Choroid plexus epithelial cell (primary cell): ENCODE measurements around the gene PMP22.

ENCODE experiments used
- DNase-seq: peaks from one replicate; pipeline ENCODE4 v3.0.0-alpha.2; 2010; ENCODE audit warnings: low read depth
- H3K4me3 ChIP-seq: 2 replicates; pipeline ENCODE4 v1.5.1; 2011; ENCODE audit warnings: low read depth, mild to moderate bottlenecking, control low read depth, low read length, moderate library complexity
- TF ChIP-seq, protein P1 (sequence below): conservative IDR thresholded peaks from 2 replicates; pipeline ENCODE4 v1.5.1; 2011; ENCODE audit warnings: low read depth, mild to moderate bottlenecking, control low read depth, inconsistent platforms, low read length, moderate library complexity

Gene PMP22

GRCh38 chr17:15245054-15245453, 20.1 kb downstream of the PMP22 start:
- DNase-seq, result no peak
- TF ChIP-seq, protein P1, sequence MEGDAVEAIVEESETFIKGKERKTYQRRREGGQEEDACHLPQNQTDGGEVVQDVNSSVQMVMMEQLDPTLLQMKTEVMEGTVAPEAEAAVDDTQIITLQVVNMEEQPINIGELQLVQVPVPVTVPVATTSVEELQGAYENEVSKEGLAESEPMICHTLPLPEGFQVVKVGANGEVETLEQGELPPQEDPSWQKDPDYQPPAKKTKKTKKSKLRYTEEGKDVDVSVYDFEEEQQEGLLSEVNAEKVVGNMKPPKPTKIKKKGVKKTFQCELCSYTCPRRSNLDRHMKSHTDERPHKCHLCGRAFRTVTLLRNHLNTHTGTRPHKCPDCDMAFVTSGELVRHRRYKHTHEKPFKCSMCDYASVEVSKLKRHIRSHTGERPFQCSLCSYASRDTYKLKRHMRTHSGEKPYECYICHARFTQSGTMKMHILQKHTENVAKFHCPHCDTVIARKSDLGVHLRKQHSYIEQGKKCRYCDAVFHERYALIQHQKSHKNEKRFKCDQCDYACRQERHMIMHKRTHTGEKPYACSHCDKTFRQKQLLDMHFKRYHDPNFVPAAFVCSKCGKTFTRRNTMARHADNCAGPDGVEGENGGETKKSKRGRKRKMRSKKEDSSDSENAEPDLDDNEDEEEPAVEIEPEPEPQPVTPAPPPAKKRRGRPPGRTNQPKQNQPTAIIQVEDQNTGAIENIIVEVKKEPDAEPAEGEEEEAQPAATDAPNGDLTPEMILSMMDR, result no peak
- H3K4me3 ChIP-seq, result no peak overlapping the region

GRCh38 chr17:15240644-15241043, 24.5 kb downstream of the PMP22 start:
- TF ChIP-seq, protein P1, result no peak
- no peak for DNase-seq

DNA sequence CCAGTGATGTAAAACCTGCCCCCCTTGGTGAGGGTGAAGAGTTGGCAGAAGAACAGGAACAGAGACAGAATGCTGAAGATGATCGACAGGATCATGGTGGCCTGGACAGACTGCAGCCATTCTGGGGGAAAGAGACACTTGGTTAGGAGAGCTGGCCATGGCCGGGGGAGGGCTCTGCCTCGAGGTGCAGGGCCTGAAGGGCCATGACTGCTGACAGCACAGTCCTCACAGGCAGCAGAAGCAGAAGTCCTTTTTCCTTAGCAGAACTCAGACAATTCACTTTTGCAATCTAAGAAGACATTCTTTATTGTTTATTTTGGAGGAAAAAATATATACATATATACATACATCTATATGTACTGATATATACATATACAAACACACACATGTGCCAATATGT, 25.6 kb downstream of the PMP22 start:
- no peak overlapping the region for H3K4me3 ChIP-seq
- no peak for DNase-seq
- TF ChIP-seq, protein P1, result no peak

More at GRCh38 chr17:15240644-15241043, 24.5 kb downstream of the PMP22 start:
- H3K4me3 ChIP-seq, result no peak overlapping the region

DNA sequence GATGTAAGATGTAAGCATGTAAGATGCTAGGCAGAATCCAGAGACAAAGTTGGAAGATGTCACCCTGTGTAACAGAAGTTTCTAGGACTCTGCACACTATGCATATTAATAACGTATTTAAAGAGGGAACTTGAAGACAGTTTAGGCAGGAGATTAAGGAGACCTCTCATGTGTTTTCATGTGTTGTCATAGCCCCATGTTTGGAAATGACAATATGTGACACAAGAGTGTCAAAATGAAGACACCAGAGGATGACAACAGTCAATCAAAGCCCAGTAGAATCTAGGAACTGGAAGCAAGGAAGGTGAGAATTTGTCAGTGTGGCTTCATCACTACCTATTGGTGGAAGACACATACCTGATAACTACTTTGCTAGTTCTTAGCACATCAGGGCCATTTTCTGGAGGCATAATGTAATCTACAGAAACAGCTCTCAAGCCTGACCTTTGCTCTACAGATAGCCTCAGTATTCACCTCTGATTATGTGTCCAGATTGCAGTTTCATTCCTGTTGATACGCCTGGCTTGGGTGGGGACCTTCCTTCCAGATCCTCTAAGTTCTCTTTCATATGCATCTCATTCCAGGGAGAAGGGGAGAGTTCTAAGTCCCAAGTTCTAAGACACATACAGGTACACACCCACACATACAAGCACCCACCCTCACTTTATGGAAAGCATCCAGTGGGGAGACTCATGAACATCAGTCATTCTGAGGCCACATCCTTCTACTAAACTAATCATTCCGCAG, 26.3 kb downstream of the PMP22 start:
- TF ChIP-seq, protein P1, result no peak
- no peak for DNase-seq

GRCh38 chr17:15238057-15238456, 27.1 kb downstream of the PMP22 start:
- DNase-seq, result no peak
- TF ChIP-seq, protein P1, result no peak
- no peak overlapping the region for H3K4me3 ChIP-seq

More for the DNA sequence above, 26.3 kb downstream of the PMP22 start:
- H3K4me3 ChIP-seq, result no peak overlapping the region

- TF ChIP-seq, protein P1, result no peak
- H3K4me3 ChIP-seq, result no peak overlapping the region
- no peak for DNase-seq
Observed at GRCh38 chr17:15237106-15237425, 28.1 kb downstream of the PMP22 start.

DNA sequence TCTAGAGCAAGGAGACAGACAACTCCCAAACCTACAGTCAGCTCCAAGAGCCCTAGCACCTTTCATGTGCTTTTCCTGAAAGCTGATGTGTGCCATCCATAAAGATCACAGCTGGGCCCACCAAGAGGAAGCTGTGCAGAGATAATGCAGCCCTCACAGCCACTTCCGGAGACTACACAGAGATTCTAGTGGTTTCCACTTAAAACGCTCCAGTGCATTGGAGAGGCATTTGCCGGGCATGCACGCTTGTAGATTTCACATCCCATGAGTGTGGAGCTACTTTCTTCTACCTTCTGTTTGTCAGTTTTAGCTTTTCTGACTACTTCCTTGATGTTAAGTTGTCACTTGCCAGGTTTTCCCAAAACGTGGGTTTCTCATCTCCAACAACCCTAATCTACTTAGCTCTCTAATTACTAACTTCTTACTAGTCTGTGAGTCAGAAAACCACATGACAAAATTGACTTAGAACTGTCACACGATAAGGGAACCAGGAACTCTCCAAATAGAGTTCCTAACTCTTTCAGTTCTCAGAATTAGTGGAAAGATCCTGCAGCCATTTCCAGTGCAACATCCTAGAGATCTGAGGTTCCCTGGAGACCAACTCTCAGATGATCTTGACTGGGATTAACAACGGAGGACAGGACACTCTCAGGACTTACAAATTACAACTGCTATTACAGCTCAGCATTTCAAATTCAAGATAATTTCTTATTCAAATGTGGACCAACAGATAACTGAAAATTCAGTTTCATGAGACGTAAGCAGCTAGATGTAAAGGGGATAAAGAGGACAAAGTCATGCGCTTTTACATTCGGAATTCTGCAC, 28.6 kb downstream of the PMP22 start:
- no peak for DNase-seq
- TF ChIP-seq, protein P1, result no peak
- no peak overlapping the region for H3K4me3 ChIP-seq
